SK-N-MC (cell line): ENCODE measurements around the gene RHOU.

ENCODE experiments used
- EZH2 ChIP-seq: fragments of 200-600 bp; sonication (generic); IDR thresholded peaks from one replicate; pipeline ENCODE4 v1.6.1; 2017; ENCODE audit warnings: antibody characterized with exemption
- POLR2AphosphoS5 ChIP-seq: IDR thresholded peaks from 2 replicates; pipeline ENCODE4 v1.6.1; 2012; ENCODE audit warnings: mild to moderate bottlenecking, low read depth, low read length, borderline replicate concordance

DNA sequence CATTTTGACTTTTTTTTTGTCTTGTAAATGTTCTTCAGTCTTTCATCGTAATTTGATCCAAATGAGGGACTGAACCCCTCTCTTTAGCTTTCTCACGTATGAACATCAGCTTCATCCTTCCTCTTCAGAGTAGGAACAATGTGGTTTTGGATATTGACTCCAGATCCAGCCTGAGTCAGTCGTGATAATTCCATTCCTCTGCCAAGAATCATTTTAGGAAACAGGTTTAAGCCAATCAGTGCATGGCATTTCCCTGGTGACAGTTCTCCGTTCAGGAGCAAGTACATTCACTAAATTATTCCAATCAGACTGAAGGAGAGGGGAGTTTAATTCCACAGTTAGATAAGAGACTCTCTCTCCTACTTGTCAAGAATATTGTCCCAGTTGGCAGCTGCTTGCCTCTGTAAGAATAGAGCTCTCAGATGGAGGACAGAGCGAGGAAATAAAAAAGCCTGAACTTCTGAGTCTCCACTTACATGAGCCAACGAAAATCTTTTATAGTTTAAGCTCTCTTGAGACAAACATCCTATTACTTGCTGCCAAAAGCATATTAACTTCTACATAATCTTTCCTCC is 18.6 kb downstream of the RHOU start:
- TF ChIP-seq EZH2, result no peak
- TF ChIP-seq POLR2AphosphoS5, result no peak
